IPS DF 6.9 (cell line): ENCODE data around the gene GPR171.

Experiments used
- DNase-seq: peaks from one replicate; pipeline ENCODE4 v3.0.0-alpha.2; 2013; ENCODE audit warnings: low read depth, low spot score
- H3K27ac ChIP-seq: one replicate; pipeline ENCODE4 v1.5.1; 2013; ENCODE audit warnings: low read length, control low read depth
- H3K27me3 ChIP-seq: 2 replicates; pipeline ENCODE4 v1.6.1; 2013; ENCODE audit warnings: mild to moderate bottlenecking, low read length; ENCODE audit not compliant: control insufficient read depth, insufficient read depth
- H3K36me3 ChIP-seq: 2 replicates; pipeline ENCODE4 v1.6.1; 2013; ENCODE audit warnings: low read length; ENCODE audit not compliant: control insufficient read depth, insufficient read depth
- H3K4me1 ChIP-seq: 2 replicates; pipeline ENCODE4 v1.6.1; 2013; ENCODE audit warnings: low read length; ENCODE audit not compliant: control insufficient read depth, insufficient read depth
- H3K4me3 ChIP-seq: 2 replicates; pipeline ENCODE4 v1.5.1; 2013; ENCODE audit warnings: mild to moderate bottlenecking, low read length
- H3K9me3 ChIP-seq: 2 replicates; pipeline ENCODE4 v1.6.1; 2013; ENCODE audit warnings: low read length, inconsistent platforms; ENCODE audit not compliant: control insufficient read depth, insufficient read depth
- WGBS: extraction: QIAGEN DNeasy Blood & Tissue Kit; methylation state at CpG from one replicate; pipeline ENCODE4 v1.1.7; 2013; ENCODE audit warnings: mixed read lengths, missing lambda C conversion rate; ENCODE audit not compliant: insufficient read length, insufficient coverage; 5-methylcytosine and 5-hydroxymethylcytosine counted together

The GPR171 gene

DNA sequence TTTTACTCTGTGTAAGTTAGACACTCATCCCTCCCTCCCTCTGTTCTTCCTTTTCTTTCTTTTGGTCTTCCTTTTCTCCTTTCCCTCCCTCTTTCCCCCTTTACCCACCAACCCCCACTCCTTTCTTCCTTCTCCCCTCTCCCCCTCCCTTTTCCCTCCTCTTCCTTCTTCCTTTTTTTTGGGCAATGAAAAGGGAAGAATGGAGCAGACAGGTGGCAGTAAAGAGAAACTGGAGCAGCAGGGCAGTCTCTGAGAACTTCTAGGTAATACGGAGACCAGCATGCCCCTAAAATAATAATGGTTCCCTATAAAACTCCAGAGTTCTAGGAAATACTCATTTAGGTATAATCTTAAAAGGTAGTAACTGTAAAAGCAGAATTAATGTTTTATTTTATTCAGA lies 11.4 kb upstream of the GPR171 start:
- H3K27me3 ChIP-seq = no peaks in the 10 kb centered on the region
- H3K4me1 ChIP-seq = peaks cover 3% of the 10 kb centered on the region; the same call in 1 of the 2 replicates
- no peak overlapping the region for H3K27ac ChIP-seq
- peak; percentile 13 for DNase-seq
- no peaks in the 10 kb centered on the region for H3K9me3 ChIP-seq
- WGBS = no CpG with 5 or more reads among the region's 1 CpG
- no peaks in the 10 kb centered on the region for H3K36me3 ChIP-seq
- H3K4me3 ChIP-seq = no peak overlapping the region

DNA sequence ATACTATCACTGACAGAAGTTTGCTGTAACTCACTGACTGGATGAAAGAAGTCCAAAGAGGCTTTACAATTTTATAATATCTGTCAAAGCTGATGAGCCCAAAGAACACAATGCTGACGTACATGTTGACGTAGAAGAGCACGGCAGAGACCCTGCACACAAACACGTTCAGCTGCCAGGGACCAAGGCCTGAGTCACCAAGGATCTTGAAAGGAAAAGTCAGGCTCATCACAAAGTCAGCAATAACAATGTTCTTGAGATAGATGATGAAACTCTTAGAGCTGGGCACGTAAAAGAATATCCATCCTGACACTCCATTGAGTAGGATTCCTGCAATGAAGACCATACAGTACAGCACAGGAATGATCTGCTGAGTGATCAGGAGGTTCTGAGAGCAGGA lies 10.9 kb upstream of the GPR171 start:
- H3K4me1 ChIP-seq = peaks cover 3% of the 10 kb centered on the region; the same call in 1 of the 2 replicates
- WGBS = no CpG with 5 or more reads among the region's 5 CpGs
- no peak overlapping the region for H3K27ac ChIP-seq
- no peak for DNase-seq
- H3K27me3 ChIP-seq = no peaks in the 10 kb centered on the region
- no peaks in the 10 kb centered on the region for H3K36me3 ChIP-seq
- no peaks in the 10 kb centered on the region for H3K9me3 ChIP-seq
- no peak overlapping the region for H3K4me3 ChIP-seq

DNA sequence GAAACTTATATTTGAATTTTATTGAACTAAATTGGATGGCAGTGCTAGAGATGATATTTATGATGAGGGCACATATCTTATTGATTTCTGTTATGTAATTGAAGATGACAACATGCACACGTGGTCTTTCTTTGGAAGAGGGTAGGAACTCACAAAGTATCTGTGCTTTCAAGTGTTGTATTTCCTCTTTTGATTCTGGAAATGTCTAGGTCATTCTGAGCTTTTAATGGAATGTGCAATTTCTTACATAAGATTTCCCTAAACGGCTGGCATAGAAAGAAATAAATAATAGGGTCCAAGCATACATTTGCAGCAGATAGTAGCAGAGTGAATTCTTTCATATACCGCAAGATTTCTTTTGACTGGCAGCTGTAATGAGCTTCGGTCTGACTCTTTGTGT lies 10.1 kb upstream of the GPR171 start:
- Histone ChIP-seq H3K9me3 (no peaks in the 10 kb centered on the region), H3K27ac (no peak overlapping the region), H3K27me3 (no peaks in the 10 kb centered on the region), H3K36me3 (no peaks in the 10 kb centered on the region), H3K4me3 (no peak overlapping the region), H3K4me1 (peaks cover 3% of the 10 kb centered on the region; the same call in 1 of the 2 replicates)
- DNase-seq = no peak
- WGBS = no CpG with 5 or more reads among the region's 4 CpGs

DNA sequence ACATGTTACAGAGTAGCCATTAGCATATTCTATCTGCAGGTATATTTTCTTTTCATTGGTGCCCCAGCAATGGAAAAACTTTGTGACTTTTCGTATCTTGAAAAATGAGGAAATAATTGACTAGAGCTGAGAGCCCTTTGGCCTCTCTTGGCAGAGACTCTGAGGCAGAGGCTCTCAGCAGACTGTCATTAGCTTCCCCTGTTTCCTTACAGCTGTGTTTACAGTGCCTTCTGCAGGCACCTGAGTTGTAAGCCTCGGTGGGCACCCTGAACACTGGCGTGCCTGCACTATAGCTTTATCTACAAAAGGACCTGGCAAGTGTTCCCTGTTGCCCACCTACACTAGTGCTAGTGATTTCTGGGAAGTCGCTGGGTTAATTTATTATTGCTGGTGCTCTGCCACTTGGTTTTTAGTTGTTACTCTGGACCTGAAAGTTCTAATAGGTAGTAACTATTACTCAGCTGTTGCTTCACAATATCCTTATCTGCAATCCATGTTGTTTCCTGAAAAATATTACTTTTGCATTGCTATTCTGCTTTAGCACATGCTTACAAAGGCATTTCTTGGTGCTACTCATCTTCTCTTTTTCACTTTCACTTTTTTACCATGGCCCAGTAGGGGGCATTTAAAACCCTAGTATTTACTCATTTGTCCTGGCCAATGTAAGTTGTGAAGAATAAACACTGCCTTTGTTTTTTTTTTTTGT lies 7.8 kb upstream of the GPR171 start:
- Histone ChIP-seq H3K36me3 (no peaks in the 10 kb centered on the region), H3K27ac (no peak overlapping the region), H3K4me3 (no peak overlapping the region), H3K9me3 (no peaks in the 10 kb centered on the region), H3K4me1 (no peaks in the 10 kb centered on the region), H3K27me3 (no peaks in the 10 kb centered on the region)
- DNase-seq = no peak
- no CpG with 5 or more reads among the region's 4 CpGs for WGBS

DNA sequence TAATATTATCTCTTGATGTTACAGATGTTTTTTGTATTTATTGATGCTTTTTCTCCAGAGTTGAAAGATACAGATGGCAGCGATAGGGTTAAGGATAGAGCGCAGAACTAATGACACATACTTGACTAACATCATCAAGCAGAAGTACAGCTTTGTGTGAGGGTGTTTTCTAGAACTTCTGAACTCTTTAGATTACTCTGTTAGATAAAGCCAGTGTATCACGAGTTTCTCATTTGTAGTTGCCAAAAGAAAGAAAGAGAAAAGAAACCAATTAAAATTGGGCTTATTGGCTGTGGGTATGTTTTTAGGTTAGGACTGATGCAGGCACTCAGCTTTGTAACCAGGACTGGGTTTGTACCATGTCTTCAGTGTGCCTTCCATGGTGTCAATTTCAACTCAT lies 6.6 kb upstream of the GPR171 start:
- no peaks in the 10 kb centered on the region for H3K4me1 ChIP-seq
- no peaks in the 10 kb centered on the region for H3K27me3 ChIP-seq
- no peak overlapping the region for H3K27ac ChIP-seq
- H3K4me3 ChIP-seq = no peak overlapping the region
- H3K36me3 ChIP-seq = no peaks in the 10 kb centered on the region
- no peaks in the 10 kb centered on the region for H3K9me3 ChIP-seq
- WGBS = no CpG with 5 or more reads among the region's 3 CpGs
- no peak for DNase-seq

DNA sequence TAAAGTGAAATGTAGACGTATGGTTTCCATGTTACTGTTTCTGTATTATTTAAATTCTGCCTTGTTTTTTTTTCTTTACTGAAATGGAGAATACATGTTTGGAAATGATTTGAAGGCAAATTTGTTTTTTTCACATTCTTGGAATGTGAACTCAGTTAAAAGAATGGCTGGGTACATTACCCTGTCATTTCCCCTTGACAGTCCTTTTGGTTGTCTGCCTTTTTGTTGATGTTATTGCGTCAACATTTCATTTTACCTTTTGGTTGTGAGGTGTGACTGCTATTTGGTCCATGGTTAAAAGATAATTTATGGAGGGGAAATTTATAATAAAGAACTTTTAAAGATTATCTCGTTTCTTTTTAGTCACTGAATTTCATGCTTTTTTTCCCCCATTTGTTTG lies 3.2 kb upstream of the GPR171 start:
- no peaks in the 10 kb centered on the region for H3K27me3 ChIP-seq
- no peaks in the 10 kb centered on the region for H3K4me1 ChIP-seq
- no CpG with 5 or more reads among the region's 3 CpGs for WGBS
- H3K4me3 ChIP-seq = no peak overlapping the region
- no peaks in the 10 kb centered on the region for H3K9me3 ChIP-seq
- DNase-seq = no peak
- H3K36me3 ChIP-seq = no peaks in the 10 kb centered on the region
- H3K27ac ChIP-seq = no peak overlapping the region

DNA sequence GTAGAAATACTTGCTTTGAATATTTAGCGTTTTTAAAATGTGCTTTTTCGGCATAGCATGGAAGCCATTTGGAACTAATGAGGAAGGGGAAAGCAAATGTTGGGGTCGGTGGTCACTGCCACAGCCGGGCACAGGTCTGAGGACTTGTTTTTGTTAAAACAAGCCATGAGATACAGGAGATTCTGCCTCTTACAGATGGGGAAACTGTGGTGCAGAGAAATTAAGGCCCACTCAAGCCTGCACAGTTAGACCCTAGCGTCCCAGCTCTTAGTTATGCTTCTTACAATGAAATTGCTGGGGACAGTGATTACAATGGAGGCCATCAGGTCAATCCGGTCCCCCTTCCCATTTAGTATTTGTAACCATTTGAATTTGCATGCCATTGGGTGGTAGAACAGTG lies 2.5 kb upstream of the GPR171 start:
- DNase-seq = no peak
- Histone ChIP-seq H3K36me3 (no peaks in the 10 kb centered on the region), H3K27me3 (no peaks in the 10 kb centered on the region), H3K9me3 (no peaks in the 10 kb centered on the region), H3K27ac (no peak overlapping the region), H3K4me3 (no peak overlapping the region), H3K4me1 (no peaks in the 10 kb centered on the region)
- WGBS = no CpG with 5 or more reads among the region's 6 CpGs

DNA sequence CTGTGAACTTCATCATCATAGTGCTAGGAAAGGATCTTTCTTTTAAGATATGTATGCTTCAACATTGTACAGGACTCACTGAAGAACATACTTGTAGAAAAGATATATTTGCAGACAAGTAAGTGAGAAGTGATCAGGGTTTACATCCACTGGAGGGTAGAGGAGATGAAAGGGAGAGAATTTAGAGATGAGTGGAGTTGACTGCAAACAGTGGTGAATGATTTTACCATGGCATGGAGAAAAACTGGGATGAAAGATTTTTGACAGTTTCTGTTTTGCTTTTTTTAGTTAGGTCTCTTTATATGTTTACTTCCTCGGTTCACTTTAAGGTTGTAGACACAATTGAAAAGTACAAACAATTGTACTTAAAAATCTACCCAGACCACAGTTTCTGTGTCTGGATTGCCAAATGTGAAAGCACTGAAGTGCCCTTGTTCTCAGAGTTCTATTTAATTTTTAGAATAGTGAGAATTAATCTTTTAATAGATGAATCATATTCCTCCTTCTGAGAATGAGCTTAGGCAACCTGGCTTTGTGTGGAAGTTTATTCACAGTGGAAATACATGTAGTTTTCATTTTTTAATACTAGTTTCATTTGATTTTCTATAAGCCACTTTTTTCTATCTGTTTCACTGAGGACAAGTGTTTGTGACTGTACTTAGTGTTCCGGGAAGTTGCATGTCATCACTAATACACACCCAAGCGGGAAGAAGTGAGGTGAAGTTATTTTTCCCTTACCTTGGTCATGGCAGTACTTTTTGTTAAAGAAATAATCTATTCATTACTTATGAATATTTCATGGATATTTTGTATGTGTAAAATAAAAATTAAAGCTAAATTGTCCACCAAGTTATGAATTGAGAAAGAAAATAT lies 1.8 kb upstream of the GPR171 start:
- Histone ChIP-seq H3K4me3 (no peak overlapping the region), H3K27me3 (no peaks in the 10 kb centered on the region), H3K4me1 (no peaks in the 10 kb centered on the region), H3K9me3 (no peaks in the 10 kb centered on the region), H3K36me3 (no peaks in the 10 kb centered on the region), H3K27ac (no peak overlapping the region)
- no CpG with 5 or more reads among the region's 3 CpGs for WGBS
- no peak for DNase-seq

DNA sequence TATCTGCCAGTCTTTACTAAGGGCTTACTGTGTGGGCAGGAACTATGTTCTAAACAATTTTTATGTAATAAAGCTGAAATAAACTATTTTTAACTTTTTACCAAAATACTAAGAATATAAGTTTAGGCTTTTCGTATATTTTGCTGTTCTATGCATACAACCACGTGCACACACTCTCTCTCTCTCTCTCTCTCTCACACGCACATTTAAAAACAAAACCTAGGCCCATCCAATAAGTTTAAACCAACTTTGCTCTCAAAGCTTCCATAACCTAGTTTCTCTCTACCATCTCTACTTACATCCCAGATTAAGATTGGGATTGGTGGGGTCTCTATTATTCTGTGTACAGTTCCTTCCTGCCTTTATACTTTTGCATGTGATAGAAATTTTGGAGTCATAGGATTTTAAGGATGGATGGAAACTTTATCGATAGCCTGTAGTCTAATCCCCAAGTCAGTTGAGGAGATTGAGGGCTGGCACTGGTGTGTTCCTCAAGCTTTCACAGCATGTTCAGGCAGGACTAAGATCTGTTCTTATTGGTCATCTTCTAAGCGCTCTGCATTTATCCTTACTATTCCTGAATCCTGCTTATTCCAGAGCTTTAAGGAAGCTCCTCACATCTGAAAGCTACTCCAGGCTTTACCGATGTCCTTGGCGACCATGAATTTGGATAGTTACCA lies 1.8 kb downstream of the GPR171 start:
- DNase-seq = no peak
- Histone ChIP-seq H3K9me3 (no peaks in the 10 kb centered on the region), H3K4me1 (no peaks in the 10 kb centered on the region), H3K27ac (no peak overlapping the region), H3K36me3 (no peaks in the 10 kb centered on the region), H3K4me3 (no peak overlapping the region), H3K27me3 (no peaks in the 10 kb centered on the region)
- 100% methylated on average over 1 of the region's 7 CpGs for WGBS

DNA sequence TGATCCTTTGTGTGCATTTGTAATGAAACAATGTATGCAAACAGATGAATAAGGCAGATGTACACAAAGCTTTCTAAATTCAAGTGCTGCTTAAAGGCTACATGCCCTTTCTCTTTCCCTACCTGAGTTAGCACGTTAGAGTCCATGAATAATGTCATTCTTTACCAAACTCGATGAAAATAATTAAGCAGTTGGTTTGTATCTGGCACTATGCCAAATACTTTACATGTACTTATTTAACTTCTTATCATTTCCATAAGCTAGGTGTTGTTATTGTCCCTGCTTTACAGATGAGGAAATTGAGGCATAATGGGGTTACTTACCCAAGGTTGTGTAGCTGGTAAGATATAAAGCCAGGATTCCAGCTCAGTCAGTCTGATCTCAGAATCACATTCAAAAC lies 2.4 kb downstream of the GPR171 start:
- H3K4me3 ChIP-seq = no peak overlapping the region
- H3K27ac ChIP-seq = no peak overlapping the region
- H3K9me3 ChIP-seq = no peaks in the 10 kb centered on the region
- WGBS = no CpG with 5 or more reads among the region's 2 CpGs
- DNase-seq = no peak
- no peaks in the 10 kb centered on the region for H3K27me3 ChIP-seq
- no peaks in the 10 kb centered on the region for H3K36me3 ChIP-seq
- H3K4me1 ChIP-seq = no peaks in the 10 kb centered on the region
